ENCODE results near the gene CPT1B. TPM values are rescaled to one million over a fixed set of nuclear protein-coding genes. Genes with fewer than 3 reads are reported as not detected.
A peak's percentile ranks its signal among the peaks of the same experiment; 100 is the strongest.

The CPT1B gene
- total RNA-seq = 27.1 TPM

GRCh38 chr22:50577987-50578775 lies at the start of gene CPT1B:
Gene CPT1B, minus strand, starts transcription at chr22:50578427. Its CDS starts 512 bp downstream, at chr22:50577915.
- peaks cover 40 to 55% (median 46%) of the 10 kb centered on the region in 3 donors for H3K36me3 ChIP-seq (ENCODE audit: control insufficient read depth in 3 of 3, insufficient read depth in 3 of 3, low read length in 3 of 3)
- no peaks in the 10 kb centered on the region for H3K27me3 ChIP-seq (ENCODE audit: control insufficient read depth in 3 of 3, insufficient read depth in 3 of 3, low read length in 3 of 3)
- H3K27ac ChIP-seq (ENCODE audit: low read depth, low read length) = peak within 1 kb of the TSS; percentile 96
- H3K9me3 ChIP-seq (ENCODE audit: control insufficient read depth in 3 of 3, low read length in 3 of 3) = no peaks in the 10 kb centered on the region
- H3K4me3 ChIP-seq (ENCODE audit: low read length in 3 of 3) = peak within 1 kb of the TSS; percentile 54 to 87 (median 68)
- H3K9ac ChIP-seq (ENCODE audit: low read depth in 1 of 3, low read length in 3 of 3) = peak within 1 kb of the TSS; percentile 60 to 90 (median 84)
- peaks cover 34 to 62% (median 58%) of the 10 kb centered on the region in 3 donors for H3K4me1 ChIP-seq (ENCODE audit: control insufficient read depth in 3 of 3, insufficient read depth in 3 of 3, low read length in 3 of 3)

- Histone ChIP-seq H3K27ac (ENCODE audit: low read depth, low read length) (peak overlapping the region; percentile 58), H3K9ac (ENCODE audit: low read depth in 1 of 3, low read length in 3 of 3) (peak overlapping the region; percentile 82 to 86 (median 86)), H3K36me3 (ENCODE audit: control insufficient read depth in 3 of 3, insufficient read depth in 3 of 3, low read length in 3 of 3) (peaks cover 0 to 5% (median 3%) of the 10 kb centered on the region in 3 donors), H3K4me3 (ENCODE audit: low read length in 3 of 3) (peak overlapping the region; percentile 74 to 84 (median 82)), H3K4me1 (ENCODE audit: control insufficient read depth in 3 of 3, insufficient read depth in 3 of 3, low read length in 3 of 3) (peaks cover 14 to 36% (median 35%) of the 10 kb centered on the region in 3 donors), H3K27me3 (ENCODE audit: control insufficient read depth in 3 of 3, insufficient read depth in 3 of 3, low read length in 3 of 3) (no peaks in the 10 kb centered on the region), H3K9me3 (ENCODE audit: control insufficient read depth in 3 of 3, low read length in 3 of 3) (no peaks in the 10 kb centered on the region)
Measured at GRCh38 chr22:50626850-50627641, 48.8 kb upstream of the CPT1B start.

- Histone ChIP-seq H3K27ac (ENCODE audit: low read depth, low read length) (no peak overlapping the region), H3K27me3 (ENCODE audit: control insufficient read depth in 3 of 3, insufficient read depth in 3 of 3, low read length in 3 of 3) (peaks cover 0 to 3% (median 0%) of the 10 kb centered on the region in 3 donors), H3K4me3 (ENCODE audit: low read length in 3 of 3) (no peak overlapping the region), H3K4me1 (ENCODE audit: control insufficient read depth in 3 of 3, insufficient read depth in 3 of 3, low read length in 3 of 3) (peaks cover 20 to 42% (median 42%) of the 10 kb centered on the region in 3 donors), H3K36me3 (ENCODE audit: control insufficient read depth in 3 of 3, insufficient read depth in 3 of 3, low read length in 3 of 3) (peaks cover 0 to 5% (median 3%) of the 10 kb centered on the region in 3 donors), H3K9me3 (ENCODE audit: control insufficient read depth in 3 of 3, low read length in 3 of 3) (no peaks in the 10 kb centered on the region), H3K9ac (ENCODE audit: low read depth in 1 of 3, low read length in 3 of 3) (no peak overlapping the region)
Measured at GRCh38 chr22:50626314-50626849, 48.2 kb upstream of the CPT1B start.

GRCh38 chr22:50625568-50626313 lies 47.5 kb upstream of the CPT1B start:
- peaks cover 27 to 47% (median 47%) of the 10 kb centered on the region in 3 donors for H3K4me1 ChIP-seq (ENCODE audit: control insufficient read depth in 3 of 3, insufficient read depth in 3 of 3, low read length in 3 of 3)
- H3K27ac ChIP-seq (ENCODE audit: low read depth, low read length) = no peak overlapping the region

GRCh38 chr22:50625131-50625567 lies 46.9 kb upstream of the CPT1B start:
- Histone ChIP-seq H3K9me3 (ENCODE audit: control insufficient read depth in 3 of 3, low read length in 3 of 3) (no peaks in the 10 kb centered on the region), H3K9ac (ENCODE audit: low read depth in 1 of 3, low read length in 3 of 3) (no peak overlapping the region), H3K4me1 (ENCODE audit: control insufficient read depth in 3 of 3, insufficient read depth in 3 of 3, low read length in 3 of 3) (peaks cover 30 to 49% (median 48%) of the 10 kb centered on the region in 3 donors), H3K27me3 (ENCODE audit: control insufficient read depth in 3 of 3, insufficient read depth in 3 of 3, low read length in 3 of 3) (peaks cover 0 to 10% (median 4%) of the 10 kb centered on the region in 3 donors), H3K4me3 (ENCODE audit: low read length in 3 of 3) (no peak overlapping the region), H3K36me3 (ENCODE audit: control insufficient read depth in 3 of 3, insufficient read depth in 3 of 3, low read length in 3 of 3) (peaks cover 0 to 5% (median 3%) of the 10 kb centered on the region in 3 donors), H3K27ac (ENCODE audit: low read depth, low read length) (no peak overlapping the region)

More at GRCh38 chr22:50625568-50626313, 47.5 kb upstream of the CPT1B start:
- Histone ChIP-seq H3K27me3 (ENCODE audit: control insufficient read depth in 3 of 3, insufficient read depth in 3 of 3, low read length in 3 of 3) (peaks cover 0 to 8% (median 3%) of the 10 kb centered on the region in 3 donors), H3K9ac (ENCODE audit: low read depth in 1 of 3, low read length in 3 of 3) (no peak overlapping the region), H3K4me3 (ENCODE audit: low read length in 3 of 3) (no peak overlapping the region), H3K36me3 (ENCODE audit: control insufficient read depth in 3 of 3, insufficient read depth in 3 of 3, low read length in 3 of 3) (peaks cover 0 to 5% (median 3%) of the 10 kb centered on the region in 3 donors), H3K9me3 (ENCODE audit: control insufficient read depth in 3 of 3, low read length in 3 of 3) (no peaks in the 10 kb centered on the region)

- H3K36me3 ChIP-seq (ENCODE audit: control insufficient read depth in 3 of 3, insufficient read depth in 3 of 3, low read length in 3 of 3) = peaks cover 0 to 5% (median 3%) of the 10 kb centered on the region in 3 donors
- H3K27me3 ChIP-seq (ENCODE audit: control insufficient read depth in 3 of 3, insufficient read depth in 3 of 3, low read length in 3 of 3) = peaks cover 0 to 13% (median 8%) of the 10 kb centered on the region in 3 donors
- H3K27ac ChIP-seq (ENCODE audit: low read depth, low read length) = no peak overlapping the region
- no peaks in the 10 kb centered on the region for H3K9me3 ChIP-seq (ENCODE audit: control insufficient read depth in 3 of 3, low read length in 3 of 3)
- H3K4me3 ChIP-seq (ENCODE audit: low read length in 3 of 3) = no peak overlapping the region
- no peak overlapping the region for H3K9ac ChIP-seq (ENCODE audit: low read depth in 1 of 3, low read length in 3 of 3)
- peaks cover 35 to 54% (median 52%) of the 10 kb centered on the region in 3 donors for H3K4me1 ChIP-seq (ENCODE audit: control insufficient read depth in 3 of 3, insufficient read depth in 3 of 3, low read length in 3 of 3)
Measured at GRCh38 chr22:50624347-50625130, 46.3 kb upstream of the CPT1B start.

GRCh38 chr22:50622723-50623327 lies 44.6 kb upstream of the CPT1B start:
- H3K27ac ChIP-seq (ENCODE audit: low read depth, low read length) = no peak overlapping the region
- H3K4me3 ChIP-seq (ENCODE audit: low read length in 3 of 3) = peak overlapping the region in 1 of 3 donors; percentile 14
- no peaks in the 10 kb centered on the region for H3K9me3 ChIP-seq (ENCODE audit: control insufficient read depth in 3 of 3, low read length in 3 of 3)
- H3K36me3 ChIP-seq (ENCODE audit: control insufficient read depth in 3 of 3, insufficient read depth in 3 of 3, low read length in 3 of 3) = peaks cover 0 to 5% (median 3%) of the 10 kb centered on the region in 3 donors
- H3K9ac ChIP-seq (ENCODE audit: low read depth in 1 of 3, low read length in 3 of 3) = peak overlapping the region in 1 of 3 donors; percentile 33
- H3K27me3 ChIP-seq (ENCODE audit: control insufficient read depth in 3 of 3, insufficient read depth in 3 of 3, low read length in 3 of 3) = peaks cover 0 to 13% (median 8%) of the 10 kb centered on the region in 3 donors
- peaks cover 27 to 46% (median 43%) of the 10 kb centered on the region in 3 donors for H3K4me1 ChIP-seq (ENCODE audit: control insufficient read depth in 3 of 3, insufficient read depth in 3 of 3, low read length in 3 of 3)

GRCh38 chr22:50621948-50622722 lies 43.9 kb upstream of the CPT1B start:
- Histone ChIP-seq H3K4me3 (ENCODE audit: low read length in 3 of 3) (peak overlapping the region in 1 of 3 donors; percentile 14), H3K9me3 (ENCODE audit: control insufficient read depth in 3 of 3, low read length in 3 of 3) (no peaks in the 10 kb centered on the region), H3K9ac (ENCODE audit: low read depth in 1 of 3, low read length in 3 of 3) (peak overlapping the region in 2 of 3 donors; percentile 33 to 46), H3K36me3 (ENCODE audit: control insufficient read depth in 3 of 3, insufficient read depth in 3 of 3, low read length in 3 of 3) (peaks cover 0 to 5% (median 3%) of the 10 kb centered on the region in 3 donors), H3K27me3 (ENCODE audit: control insufficient read depth in 3 of 3, insufficient read depth in 3 of 3, low read length in 3 of 3) (peaks cover 0 to 13% (median 8%) of the 10 kb centered on the region in 3 donors), H3K4me1 (ENCODE audit: control insufficient read depth in 3 of 3, insufficient read depth in 3 of 3, low read length in 3 of 3) (peaks cover 27 to 40% (median 37%) of the 10 kb centered on the region in 3 donors), H3K27ac (ENCODE audit: low read depth, low read length) (no peak overlapping the region)

Data from skeletal muscle tissue (tissue), 4 donors.